Measurements from ENCODE around the gene CMTM3.
A peak's percentile ranks its signal among the peaks of the same experiment; 100 is the strongest.
"Not testable (repeated sequence)": the region's sequence is repeated elsewhere in the genome, so short reads cannot be mapped to it uniquely, and the experiment has no call there.

CMTM3 gene

DNA sequence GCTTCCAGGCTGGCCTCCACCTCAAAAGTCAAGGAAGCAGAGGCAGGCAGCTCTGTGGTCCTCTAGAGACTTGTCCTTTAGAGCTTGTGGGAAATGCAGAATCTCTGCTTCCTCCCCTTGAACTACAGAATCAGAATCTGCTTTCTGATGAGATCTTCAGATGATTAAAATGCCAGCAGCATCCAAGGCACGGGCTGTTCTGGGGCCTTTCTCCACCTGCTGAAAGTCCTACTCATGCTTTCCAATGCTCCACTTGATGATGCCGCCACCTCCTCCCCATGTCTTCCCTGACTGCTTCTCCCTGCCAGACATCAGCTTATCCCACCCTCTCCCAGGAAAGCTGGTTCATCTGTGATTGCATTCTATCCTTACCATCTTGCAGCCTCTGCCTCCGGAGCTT is 33.3 kb downstream of the CMTM3 start:
- no peak for DNase-seq

DNA sequence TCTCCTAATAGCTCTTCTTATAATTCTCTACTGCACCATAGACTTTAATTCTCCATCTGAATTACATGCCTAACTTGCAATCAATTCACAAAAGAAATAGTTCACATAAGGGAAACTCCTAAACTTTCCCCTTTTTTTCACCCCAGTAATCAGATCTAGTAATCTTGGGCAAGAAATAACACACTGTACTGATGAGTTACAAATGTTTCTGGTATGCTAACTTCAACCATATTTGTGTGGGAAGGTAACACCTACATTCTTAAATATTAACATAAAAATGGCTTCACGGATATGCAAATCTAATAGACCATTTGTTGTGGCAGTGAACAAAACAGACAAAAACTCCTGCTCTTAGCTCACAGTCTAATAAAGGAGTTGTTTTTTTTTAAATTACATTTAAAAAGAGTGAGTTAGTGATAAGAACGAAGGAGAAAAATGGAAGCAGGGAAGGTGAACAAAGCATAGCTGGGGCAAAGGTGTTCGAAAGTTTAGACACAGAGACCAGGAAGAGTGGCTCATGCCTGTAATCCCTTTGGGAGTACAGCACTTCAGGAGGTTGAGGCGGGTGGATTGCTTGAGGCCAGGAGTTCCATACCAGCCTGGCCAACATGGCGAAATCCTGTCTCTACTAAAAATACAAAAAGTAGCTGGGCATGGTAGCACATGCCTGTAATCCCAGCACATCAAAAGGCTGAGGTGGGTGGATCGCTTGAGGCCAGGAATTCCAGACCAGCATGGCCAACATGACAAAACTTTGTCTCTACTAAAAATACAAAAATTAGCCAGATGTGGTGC is 34.8 kb downstream of the CMTM3 start:
- DNase-seq, result no peak

- DNase-seq, result no peak
These were observed 36.3 kb downstream of the CMTM3 start for GRCh38 chr16:66640724-66641314.

- DNase-seq, result no peak
These were observed 36.9 kb downstream of the CMTM3 start for GRCh38 chr16:66641387-66641786.

DNA sequence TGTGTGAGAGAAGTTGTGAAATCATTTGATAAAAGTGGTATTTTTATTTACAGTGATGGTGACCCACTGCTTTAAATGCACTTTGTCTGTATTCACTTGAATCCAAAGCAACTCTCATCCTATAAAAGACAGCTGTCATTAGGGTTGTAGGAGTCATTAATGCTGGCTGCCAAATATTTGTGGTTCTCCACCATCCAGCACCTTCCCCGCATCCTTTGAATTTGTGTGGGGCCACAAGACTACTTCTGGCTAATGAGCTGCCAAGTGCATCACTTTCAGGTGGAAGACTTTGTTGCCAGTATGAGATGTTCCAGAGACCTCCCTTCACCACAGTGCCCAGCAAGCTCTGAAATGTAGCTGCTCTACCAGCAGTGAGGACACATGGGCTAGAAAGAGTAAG is 43.4 kb downstream of the CMTM3 start:
- no peak for DNase-seq

DNA sequence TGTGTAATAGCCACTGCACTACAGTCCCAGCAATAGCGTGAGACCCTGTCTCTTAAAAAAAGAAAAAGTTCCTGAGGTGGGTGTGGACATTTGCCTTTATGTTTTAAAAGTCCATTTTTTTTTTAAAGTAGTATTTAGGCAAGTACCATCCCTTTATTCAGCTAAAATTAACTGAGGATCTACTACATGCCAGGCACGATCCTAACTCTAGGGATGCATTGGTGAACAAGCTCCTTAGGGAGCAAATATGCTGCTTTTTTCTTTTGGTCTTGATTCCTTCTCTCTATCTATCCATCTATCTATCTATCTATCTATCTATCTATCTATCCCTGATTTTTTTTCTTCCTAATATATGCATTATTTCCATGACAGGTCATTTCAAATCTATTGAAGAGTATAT is 44.7 kb downstream of the CMTM3 start:
- DNase-seq, result no peak

DNA sequence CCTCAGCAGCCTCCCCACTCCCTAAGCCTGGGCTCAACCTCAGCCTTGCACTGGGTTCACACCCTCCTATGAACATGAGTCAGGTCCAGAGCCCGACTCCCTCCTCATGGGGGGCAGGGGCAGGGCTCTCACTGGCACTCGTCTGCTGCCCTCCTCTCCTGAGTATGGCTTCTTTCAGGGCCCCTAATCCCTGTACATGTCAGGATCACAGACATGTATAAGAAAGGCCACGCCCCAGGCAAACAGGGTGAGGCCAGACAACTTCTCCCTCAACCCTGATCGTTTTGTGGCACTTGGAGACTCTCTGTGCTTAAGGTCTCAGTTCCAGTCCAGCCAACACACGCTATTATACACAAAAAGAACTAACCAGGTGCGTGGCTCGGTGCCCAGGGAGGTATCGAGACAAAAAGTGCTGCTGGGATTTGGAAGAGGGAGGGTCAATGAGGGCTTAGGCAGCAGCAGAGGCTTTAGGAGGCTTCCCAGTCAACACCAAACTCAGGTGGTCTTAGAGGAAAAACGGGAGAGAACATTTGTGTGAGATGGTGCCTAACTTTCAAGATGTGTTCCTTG is 45.2 kb downstream of the CMTM3 start:
- no peak for DNase-seq

- peak; percentile 50 to 76 for DNase-seq
These were observed 46.4 kb downstream of the CMTM3 start for GRCh38 chr16:66650707-66651473.

DNA sequence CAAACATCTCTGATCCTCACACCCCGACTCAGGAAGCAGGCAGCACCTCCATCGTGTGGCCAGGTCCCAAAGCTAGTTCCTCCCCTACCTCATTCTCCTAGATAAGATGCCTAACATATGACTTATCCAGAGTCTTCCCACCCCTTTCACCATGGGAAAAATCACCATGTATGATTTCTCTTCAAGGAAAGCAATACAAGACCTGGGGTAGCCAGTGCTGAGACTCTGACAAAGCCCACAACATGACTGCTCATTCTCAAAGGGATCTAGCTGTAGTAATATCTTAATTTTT is 46.9 kb downstream of the CMTM3 start:
- no peak for DNase-seq

DNA sequence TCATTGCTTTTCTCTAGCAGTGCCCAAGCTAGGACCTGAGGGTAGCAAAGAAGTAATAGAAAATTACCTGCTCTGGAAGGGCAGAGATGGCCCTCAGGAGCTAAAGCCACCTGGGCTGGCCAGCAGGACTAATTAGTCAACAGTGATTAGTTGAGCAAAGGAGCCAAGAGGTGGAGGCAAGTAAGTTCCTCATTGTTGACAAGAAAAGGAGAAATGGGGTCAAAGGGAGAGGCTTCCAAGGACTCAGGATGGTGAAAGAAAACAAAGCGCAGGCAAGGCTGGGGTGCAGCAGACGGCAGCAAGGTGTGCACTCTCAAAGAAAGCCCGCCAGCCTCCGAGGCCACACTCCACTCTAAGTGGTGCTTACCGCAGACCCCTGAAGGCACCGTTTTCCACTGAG is 47.5 kb downstream of the CMTM3 start:
- DNase-seq, result no peak

DNA sequence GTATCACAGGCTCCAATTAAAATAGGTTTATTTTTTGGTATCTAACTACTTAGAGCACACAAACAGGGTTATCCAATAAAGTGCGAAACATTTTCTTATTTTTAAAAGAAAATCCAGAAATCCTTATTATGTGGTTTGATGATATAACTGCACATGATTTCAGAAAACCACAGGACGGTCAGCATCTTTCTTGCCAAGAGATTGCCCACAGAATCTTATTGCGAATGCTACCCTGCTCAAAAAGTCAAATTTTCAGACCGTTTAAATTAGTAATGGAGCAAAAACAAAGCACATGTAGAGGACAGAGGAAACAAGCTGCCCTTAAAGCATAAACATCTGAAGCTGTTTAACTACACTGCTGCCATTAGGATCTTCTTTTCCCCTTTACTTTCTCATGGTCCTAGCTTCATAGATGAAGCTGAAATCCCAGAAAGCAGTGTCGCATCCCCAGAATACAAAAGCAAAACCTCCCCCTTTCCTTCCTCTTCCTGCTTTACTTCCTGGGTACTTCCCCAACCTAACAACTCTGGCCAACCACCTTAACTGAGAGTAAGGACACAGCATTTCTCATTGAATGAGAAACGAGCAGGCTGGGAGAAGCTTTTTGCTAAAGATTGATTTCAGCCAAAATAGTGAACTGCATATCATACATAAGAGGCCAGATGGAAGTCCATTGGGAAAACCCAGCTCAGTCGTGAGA is 48.3 kb downstream of the CMTM3 start:
- DNase-seq, result no peak

- DNase-seq, result no peak
These were observed 49.3 kb downstream of the CMTM3 start for GRCh38 chr16:66653581-66654350.

DNA sequence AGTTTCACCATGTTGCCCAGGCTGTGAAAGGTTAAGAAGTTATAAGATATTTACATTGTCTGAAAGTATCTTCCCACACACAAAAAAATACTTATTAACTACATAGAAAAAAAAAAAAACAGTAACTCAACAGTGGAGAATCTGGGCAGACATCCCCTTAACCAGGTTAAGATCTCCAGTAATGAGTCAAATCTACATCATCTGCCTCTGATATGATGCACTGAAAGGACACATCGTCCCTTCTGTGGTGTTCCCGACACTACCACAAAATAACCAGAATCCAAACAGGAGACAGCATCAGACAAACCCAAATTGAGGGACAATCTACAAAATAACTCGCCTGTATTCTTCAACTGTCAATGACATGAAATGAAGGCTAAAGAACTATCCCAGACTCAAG is 52.0 kb downstream of the CMTM3 start:
- DNase-seq, result no peak

- no peak for DNase-seq
These were observed 53.8 kb downstream of the CMTM3 start for GRCh38 chr16:66658143-66658859.

DNA sequence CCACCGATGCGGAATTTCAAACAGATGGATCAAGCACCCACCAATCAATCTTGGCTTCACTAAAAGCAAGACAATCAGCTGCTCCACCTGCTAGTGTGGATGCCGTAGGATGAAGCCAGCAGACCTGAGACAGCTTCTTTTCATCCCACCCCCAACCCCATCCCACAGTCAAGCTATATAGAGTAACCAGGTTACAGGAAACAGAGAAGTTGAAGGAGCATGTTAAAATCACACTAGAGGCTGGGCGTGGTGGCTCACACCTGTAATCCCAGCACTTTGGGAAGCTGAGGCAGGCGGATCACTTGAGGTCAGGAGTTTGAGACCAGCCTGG is 54.3 kb downstream of the CMTM3 start:
- no peak for DNase-seq

DNA sequence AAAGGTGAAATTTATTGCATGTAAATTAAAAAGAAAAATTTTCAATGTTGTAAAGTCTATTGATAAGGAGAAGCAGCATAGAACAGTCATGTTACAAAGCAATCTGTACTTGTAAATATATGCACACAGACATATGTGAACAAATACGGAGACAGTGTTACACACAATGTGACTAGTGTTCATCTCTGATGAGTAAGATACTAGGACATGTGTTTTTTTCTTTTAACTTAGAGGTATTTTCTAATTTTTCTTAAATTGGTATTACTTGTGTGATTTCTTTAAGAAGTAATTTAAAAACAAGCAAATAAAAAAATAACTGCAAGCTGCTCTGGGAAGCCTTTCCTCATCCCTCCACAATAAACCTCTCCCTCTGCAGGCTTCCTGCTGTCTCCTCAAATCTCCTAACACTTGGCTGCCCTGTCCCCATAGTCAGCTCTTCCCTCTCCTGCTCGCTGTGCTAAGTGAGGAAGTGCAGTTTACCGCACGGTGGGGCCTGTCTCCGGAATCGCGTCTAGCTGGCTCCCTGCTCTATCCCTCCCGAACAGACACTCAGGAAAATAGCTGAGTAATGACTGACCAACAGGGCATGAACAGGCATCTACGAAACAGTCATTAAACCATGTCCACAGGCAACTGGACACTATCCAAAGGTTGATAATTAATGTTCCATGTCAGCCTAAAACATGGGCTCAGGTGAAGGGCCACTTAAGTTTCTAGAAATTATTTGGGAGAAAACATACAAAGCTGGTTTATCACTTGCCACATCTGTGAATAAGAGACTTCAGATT is 56.1 kb downstream of the CMTM3 start:
- DNase-seq, result no peak

DNA sequence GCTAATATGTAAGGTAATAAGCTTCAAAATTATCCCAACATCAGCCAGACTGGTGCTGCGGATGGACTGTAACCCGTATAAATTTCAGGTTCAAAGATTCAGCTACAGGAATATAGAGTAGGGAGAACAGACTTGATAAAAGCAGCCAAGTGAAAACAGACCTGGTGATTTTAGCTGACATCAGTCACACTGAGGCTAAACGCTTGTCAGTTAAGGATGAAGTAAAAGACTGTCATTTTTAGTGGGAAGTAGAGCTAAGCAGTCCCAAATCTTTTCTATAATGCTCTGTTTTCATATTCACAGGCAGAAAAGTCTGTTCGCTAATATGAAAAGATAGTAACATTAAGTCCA is 56.7 kb downstream of the CMTM3 start:
- no peak for DNase-seq

DNA sequence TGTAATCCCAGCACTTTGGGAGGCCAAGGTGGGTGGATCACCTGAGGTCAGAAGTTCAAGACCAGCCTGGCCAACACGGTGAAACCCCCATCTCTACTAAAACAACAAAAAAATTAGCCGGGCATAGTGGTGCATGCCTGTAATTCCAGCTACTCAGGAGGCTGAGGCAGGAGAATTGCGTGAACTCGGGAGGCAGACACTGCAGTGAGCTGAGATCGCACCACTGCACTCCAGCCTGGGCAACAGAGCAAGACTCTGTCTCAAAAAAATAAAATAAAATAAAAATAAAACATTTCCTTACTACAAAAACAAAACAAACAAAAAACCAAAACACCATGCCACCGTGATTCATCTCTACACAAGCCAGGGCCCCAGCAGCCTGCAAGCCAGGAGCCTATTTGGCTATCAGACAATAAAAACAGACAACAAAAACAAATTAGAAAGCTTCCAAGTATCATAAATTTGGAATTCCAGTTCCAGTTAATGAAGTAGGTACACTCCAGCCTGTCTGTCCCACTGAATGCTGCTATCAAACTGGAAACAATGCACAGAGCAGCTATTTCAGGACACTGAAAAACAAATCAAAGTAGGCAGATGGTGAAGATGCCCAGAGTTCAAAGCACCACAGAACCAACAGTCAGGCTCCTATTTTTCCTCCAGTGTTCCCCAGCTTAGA is 57.3 kb downstream of the CMTM3 start:
- not testable (repeated sequence) for DNase-seq

- no peak for DNase-seq
These were observed 58.1 kb downstream of the CMTM3 start for GRCh38 chr16:66662445-66663194.
